Ishikawa (cell line): ENCODE measurements around the gene PCNX4.

Experiments used
- CEBPB ChIP-seq: IDR thresholded peaks from 2 replicates; pipeline ENCODE4 v1.6.1; 2012
- CREB1 ChIP-seq: IDR thresholded peaks from 2 replicates; pipeline ENCODE4 v1.6.1; 2012; ENCODE audit warnings: low read depth
- EGR1 ChIP-seq: IDR thresholded peaks from 2 replicates; pipeline ENCODE4 v1.6.1; 2012
- EP300 ChIP-seq: IDR thresholded peaks from 2 replicates; pipeline ENCODE4 v1.6.1; 2012; ENCODE audit warnings: borderline replicate concordance
- FOXM1 ChIP-seq: IDR thresholded peaks from 2 replicates; pipeline ENCODE4 v1.6.1; 2012; ENCODE audit warnings: low read depth, borderline replicate concordance
- NFIC ChIP-seq: IDR thresholded peaks from 2 replicates; pipeline ENCODE4 v1.6.1; 2012
- RAD21 ChIP-seq: IDR thresholded peaks from 2 replicates; pipeline ENCODE4 v1.6.1; 2012; ENCODE audit warnings: low read depth
- TAF1 ChIP-seq: IDR thresholded peaks from 2 replicates; pipeline ENCODE4 v1.6.1; 2012; ENCODE audit warnings: low read depth, mild to moderate bottlenecking
- TCF12 ChIP-seq: IDR thresholded peaks from 2 replicates; pipeline ENCODE4 v1.6.1; 2012; ENCODE audit warnings: low read depth
- TEAD4 ChIP-seq: IDR thresholded peaks from 2 replicates; pipeline ENCODE4 v1.6.1; 2012
- YY1 ChIP-seq: IDR thresholded peaks from 2 replicates; pipeline ENCODE4 v1.6.1; 2012; ENCODE audit warnings: low read depth
- ZBTB7A ChIP-seq: IDR thresholded peaks from 2 replicates; pipeline ENCODE4 v1.6.1; 2012; ENCODE audit warnings: low read depth
- TF ChIP-seq, protein P1 (sequence below): IDR thresholded peaks from 2 replicates; pipeline ENCODE4 v1.6.1; 2012; ENCODE audit warnings: low read depth, mild to moderate bottlenecking
- TF ChIP-seq, protein P2 (sequence below): IDR thresholded peaks from 2 replicates; pipeline ENCODE4 v1.6.1; 2012
- TF ChIP-seq, protein P3 (sequence below): IDR thresholded peaks from 2 replicates; pipeline ENCODE4 v1.6.1; 2012

The PCNX4 gene

DNA sequence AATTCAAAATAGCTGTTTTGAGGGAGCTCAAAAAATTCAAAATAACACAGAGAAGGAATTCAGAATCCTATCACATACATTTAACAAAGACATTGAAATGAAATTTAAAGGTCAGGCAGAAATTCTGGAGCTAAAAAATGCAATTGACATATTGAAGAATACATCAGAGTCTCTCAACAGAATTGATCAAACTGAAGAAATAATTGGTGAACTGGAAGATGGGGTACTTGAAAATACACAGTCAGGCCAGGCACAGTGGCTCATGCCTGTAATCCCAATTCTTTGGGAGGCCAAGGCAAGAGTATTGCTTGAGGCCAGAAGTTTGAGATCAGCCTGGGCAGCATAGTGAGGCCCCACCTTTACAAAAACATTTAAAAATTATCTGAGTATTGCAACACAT lies 107.6 kb downstream of the PCNX4 start:
- TF ChIP-seq RAD21 (no peak), YY1 (no peak), NFIC (no peak), FOXM1 (no peak), CEBPB (no peak)
- TF ChIP-seq, protein P1, sequence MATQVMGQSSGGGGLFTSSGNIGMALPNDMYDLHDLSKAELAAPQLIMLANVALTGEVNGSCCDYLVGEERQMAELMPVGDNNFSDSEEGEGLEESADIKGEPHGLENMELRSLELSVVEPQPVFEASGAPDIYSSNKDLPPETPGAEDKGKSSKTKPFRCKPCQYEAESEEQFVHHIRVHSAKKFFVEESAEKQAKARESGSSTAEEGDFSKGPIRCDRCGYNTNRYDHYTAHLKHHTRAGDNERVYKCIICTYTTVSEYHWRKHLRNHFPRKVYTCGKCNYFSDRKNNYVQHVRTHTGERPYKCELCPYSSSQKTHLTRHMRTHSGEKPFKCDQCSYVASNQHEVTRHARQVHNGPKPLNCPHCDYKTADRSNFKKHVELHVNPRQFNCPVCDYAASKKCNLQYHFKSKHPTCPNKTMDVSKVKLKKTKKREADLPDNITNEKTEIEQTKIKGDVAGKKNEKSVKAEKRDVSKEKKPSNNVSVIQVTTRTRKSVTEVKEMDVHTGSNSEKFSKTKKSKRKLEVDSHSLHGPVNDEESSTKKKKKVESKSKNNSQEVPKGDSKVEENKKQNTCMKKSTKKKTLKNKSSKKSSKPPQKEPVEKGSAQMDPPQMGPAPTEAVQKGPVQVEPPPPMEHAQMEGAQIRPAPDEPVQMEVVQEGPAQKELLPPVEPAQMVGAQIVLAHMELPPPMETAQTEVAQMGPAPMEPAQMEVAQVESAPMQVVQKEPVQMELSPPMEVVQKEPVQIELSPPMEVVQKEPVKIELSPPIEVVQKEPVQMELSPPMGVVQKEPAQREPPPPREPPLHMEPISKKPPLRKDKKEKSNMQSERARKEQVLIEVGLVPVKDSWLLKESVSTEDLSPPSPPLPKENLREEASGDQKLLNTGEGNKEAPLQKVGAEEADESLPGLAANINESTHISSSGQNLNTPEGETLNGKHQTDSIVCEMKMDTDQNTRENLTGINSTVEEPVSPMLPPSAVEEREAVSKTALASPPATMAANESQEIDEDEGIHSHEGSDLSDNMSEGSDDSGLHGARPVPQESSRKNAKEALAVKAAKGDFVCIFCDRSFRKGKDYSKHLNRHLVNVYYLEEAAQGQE: no peak

DNA sequence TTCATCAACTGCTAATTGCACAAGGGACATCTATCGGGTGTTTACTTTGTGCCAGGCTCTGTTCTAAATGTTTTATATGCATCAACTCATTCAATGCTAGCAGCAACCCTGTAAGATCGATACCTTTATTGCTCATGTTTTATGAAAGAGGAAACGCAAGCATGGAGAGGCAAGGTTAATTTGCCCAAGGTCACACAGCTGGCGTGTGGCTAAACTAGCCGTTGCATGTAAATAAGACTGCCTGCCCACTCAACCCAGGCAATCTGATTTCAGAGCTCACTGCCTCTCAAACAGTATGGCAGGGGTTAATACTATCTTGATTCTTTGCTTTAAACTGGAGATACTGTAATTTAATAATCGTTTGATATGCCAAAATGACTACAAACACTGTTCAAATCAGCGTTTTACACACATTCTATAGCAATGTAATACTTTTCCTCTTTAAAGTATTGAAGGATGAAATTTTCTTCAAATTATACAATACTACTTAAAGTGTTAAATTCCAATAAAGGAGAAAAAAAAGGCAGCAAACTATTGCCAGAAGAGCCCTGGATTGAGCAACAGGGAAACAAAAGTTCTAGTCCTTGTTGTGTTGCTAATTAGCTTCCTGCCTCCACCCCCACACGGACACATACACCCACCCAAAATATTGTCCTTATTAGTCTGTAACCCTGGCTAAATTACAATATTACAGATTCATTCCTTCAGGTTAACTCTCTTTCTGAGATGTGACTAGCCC lies 112.5 kb downstream of the PCNX4 start:
- TF ChIP-seq YY1 (no peak), FOXM1 (no peak), NFIC (no peak), RAD21 (no peak)
- TF ChIP-seq, protein P1: no peak

DNA sequence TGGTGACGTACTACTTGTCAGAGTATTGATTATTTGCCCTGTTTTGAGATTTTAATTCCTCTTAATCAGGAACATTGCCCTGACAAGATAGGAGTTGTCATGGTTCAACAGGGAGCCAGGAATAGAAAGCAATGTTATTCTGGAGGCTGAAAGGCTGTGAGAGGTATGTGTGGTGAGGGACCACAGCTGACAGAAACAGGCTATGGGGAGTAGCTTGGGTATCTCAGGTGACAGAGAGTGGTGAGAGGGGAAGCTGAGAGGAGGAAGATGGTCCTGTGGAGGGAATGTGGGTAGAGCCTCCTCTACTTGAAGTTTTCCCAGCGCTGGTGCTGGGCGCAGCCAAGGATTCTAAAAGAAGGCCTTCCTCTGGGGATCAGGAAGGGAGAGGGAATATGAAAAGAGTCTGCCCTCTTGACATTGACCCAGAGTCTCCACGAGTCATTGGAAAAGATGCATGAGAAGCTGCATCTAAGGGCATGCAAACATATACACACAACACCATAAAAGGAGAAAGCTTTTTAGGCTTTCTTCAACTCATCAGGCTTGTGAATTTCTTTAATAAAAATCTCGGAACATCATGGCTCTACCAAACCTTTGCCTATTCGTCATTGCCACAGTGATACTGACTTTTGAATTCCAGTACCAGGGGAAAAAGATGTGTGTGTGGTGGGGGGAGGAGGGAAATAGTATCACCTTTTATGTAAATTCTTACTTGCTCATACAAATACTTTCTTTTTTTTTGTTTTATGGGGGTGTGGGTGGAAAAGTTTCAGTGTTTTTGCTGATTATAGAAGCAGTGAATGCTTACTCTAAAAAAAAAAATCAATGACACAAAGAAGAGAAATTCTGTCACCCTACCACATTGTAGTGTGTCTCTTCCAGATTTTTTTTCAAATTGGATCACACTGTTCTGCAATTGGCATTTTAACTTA lies 113.4 kb downstream of the PCNX4 start:
- TF ChIP-seq CREB1: no peak
- TF ChIP-seq, protein P2, sequence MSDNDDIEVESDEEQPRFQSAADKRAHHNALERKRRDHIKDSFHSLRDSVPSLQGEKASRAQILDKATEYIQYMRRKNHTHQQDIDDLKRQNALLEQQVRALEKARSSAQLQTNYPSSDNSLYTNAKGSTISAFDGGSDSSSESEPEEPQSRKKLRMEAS: no peak
- TF ChIP-seq TCF12: no peak
- TF ChIP-seq ZBTB7A: no peak

DNA sequence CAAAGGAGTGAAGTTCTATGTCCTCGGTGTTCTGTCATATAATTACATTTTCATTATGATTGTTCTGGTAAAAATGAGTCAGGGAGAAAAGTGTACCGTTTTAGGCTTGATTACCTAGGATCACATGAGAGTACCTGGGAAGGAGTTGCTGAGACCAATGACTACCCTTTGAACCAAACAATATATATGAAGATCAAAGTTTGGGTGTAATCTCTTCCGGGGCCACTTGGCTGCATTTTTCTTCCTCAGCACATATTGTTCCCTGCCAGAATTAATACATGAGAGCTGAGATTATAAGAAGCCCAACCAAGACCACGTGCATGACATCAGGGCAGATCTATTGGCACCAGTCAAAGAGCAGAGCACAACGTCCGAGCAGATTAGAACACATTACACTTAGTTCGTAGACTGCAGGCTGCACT lies 114.5 kb downstream of the PCNX4 start:
- TF ChIP-seq NFIC (no peak), YY1 (no peak), TAF1 (no peak), TCF12 (no peak), TEAD4 (no peak), RAD21 (no peak), ZBTB7A (no peak), FOXM1 (no peak), EGR1 (no peak), CEBPB (no peak), EP300 (no peak), CREB1 (no peak)
- TF ChIP-seq, protein P3, sequence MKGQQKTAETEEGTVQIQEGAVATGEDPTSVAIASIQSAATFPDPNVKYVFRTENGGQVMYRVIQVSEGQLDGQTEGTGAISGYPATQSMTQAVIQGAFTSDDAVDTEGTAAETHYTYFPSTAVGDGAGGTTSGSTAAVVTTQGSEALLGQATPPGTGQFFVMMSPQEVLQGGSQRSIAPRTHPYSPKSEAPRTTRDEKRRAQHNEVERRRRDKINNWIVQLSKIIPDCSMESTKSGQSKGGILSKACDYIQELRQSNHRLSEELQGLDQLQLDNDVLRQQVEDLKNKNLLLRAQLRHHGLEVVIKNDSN: no peak
- TF ChIP-seq, protein P1: no peak
- TF ChIP-seq, protein P2: no peak

DNA sequence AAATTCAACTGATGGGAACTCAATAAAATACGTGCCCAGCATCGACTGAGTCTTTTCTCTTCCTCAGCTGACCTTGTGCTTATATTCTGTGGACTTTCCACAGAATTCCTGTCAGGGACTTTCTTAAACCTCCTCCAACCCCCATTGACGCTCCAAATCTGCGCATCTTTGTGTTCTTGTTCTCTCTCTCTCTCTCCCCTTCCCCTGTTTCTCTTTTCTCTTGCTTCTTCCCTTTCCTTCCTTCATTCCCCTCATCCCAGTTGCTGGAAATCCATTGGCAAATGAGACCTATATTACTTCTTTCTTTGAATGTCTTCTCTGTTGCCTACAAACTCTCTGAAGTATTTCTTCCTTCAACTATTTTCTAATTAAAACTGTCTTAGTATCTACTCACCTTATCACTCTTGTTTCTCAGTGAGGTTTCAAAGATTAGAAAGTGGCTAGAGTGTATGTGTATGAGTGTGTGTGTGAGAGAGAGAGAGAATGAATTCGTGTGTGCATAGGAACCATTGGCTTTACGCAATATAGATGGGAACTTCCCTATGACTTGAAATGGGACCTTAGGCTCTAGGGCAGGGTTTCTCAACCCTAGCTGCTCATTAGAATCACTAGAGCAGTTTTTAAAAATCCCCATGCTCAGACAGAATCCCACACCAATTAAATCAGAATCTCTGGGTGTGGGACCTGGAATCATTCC lies 115.3 kb downstream of the PCNX4 start:
- TF ChIP-seq, protein P2: no peak
- TF ChIP-seq TCF12 (no peak), ZBTB7A (no peak), TAF1 (no peak), CEBPB (no peak), NFIC (no peak), CREB1 (no peak), TEAD4 (no peak), FOXM1 (no peak), EGR1 (no peak), RAD21 (no peak)
- TF ChIP-seq, protein P1: no peak
- TF ChIP-seq, protein P3: no peak
